ENCODE results near the gene INTS6L. TPM values are rescaled to one million over a fixed set of nuclear protein-coding genes. Genes with fewer than 3 reads are reported as not detected.

Gene INTS6L
- total RNA-seq, 1 donor from 2014 or later: 18.8 TPM

DNA sequence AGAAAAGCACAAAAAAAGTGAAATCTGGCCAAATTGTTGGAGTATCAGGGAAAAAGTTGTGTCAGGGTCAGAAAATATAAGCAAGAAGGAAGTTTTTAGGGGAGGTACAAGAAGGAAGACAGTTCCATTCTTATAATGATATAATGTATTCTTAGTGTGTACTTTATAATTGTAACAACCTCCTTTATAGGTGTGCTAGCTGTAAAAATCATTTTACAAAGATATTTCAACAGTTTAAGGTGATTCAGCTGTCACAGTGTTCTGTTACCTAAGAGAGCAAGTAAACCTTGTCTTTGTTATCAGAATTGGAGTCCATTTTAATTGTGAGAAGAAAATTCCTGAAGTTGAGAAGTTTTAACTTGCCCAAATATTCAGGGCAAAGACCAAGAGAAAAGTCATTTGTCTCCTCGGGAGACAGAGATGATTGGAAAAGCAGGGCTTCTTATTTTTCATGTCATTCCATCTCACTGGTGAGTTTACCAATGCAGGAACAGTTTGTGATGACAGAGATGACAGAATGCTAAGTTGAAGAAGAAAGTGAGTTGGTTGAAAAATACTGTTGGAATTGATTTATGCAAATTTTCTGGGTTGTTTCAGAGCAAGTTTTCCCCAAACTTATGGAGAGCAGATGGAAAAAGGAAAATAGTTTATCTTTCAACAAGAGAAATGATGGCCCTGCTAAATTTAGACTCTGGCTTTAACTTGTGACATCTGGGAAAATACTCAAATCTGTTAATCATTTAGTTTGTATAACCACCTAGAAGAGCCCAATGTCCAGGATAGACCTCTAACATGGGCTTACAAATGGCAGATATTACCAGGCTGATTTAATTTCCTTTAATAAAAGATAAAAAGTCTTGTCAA lies 14.8 kb downstream of the INTS6L start:
- H3K27ac Mint-ChIP-seq (ENCODE audit: unreplicated experiment): no peak overlapping the region
- peaks cover 11% of the 10 kb centered on the region for H3K4me1 Mint-ChIP-seq
- DNase-seq (ENCODE audit: low read depth, low spot score): no peak
- no peaks in the 10 kb centered on the region for H3K36me3 Mint-ChIP-seq (ENCODE audit: low read depth)
- TF ChIP-seq, protein P1, sequence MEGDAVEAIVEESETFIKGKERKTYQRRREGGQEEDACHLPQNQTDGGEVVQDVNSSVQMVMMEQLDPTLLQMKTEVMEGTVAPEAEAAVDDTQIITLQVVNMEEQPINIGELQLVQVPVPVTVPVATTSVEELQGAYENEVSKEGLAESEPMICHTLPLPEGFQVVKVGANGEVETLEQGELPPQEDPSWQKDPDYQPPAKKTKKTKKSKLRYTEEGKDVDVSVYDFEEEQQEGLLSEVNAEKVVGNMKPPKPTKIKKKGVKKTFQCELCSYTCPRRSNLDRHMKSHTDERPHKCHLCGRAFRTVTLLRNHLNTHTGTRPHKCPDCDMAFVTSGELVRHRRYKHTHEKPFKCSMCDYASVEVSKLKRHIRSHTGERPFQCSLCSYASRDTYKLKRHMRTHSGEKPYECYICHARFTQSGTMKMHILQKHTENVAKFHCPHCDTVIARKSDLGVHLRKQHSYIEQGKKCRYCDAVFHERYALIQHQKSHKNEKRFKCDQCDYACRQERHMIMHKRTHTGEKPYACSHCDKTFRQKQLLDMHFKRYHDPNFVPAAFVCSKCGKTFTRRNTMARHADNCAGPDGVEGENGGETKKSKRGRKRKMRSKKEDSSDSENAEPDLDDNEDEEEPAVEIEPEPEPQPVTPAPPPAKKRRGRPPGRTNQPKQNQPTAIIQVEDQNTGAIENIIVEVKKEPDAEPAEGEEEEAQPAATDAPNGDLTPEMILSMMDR (conservative IDR thresholded peaks at IDR 0.05): no peak
- H3K27me3 Mint-ChIP-seq (ENCODE audit: low read depth): no peaks in the 10 kb centered on the region
- no peak overlapping the region for H3K4me3 Mint-ChIP-seq
- H3K9me3 Mint-ChIP-seq: peaks cover 3% of the 10 kb centered on the region

DNA sequence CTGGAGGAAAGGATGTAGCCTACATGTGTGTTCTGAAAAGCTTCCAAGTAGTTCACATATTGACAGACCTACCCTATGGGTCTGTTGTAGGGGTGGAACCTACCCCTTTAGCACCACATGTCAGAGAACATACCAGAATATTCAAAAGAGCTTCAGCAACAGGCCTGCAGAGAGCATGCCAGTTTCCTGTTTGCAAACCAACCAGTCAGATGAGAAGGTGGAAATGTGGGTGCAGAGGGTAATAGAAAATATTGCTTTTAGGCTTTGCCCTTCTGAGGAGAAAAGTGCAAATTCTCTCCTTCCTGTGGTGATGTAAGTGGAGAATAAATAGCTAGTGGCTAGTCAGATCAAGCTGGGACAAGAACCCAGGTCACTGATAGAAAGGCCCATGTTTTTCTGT lies 16.4 kb downstream of the INTS6L start:
- H3K4me3 Mint-ChIP-seq: no peak overlapping the region
- H3K27ac Mint-ChIP-seq (ENCODE audit: unreplicated experiment): no peak overlapping the region
- H3K9me3 Mint-ChIP-seq: peaks cover 3% of the 10 kb centered on the region
- no peak for DNase-seq (ENCODE audit: low read depth, low spot score)
- TF ChIP-seq, protein P1 (conservative IDR thresholded peaks at IDR 0.05): no peak
- no peaks in the 10 kb centered on the region for H3K36me3 Mint-ChIP-seq (ENCODE audit: low read depth)
- peaks cover 2% of the 10 kb centered on the region for H3K4me1 Mint-ChIP-seq
- no peaks in the 10 kb centered on the region for H3K27me3 Mint-ChIP-seq (ENCODE audit: low read depth)

DNA sequence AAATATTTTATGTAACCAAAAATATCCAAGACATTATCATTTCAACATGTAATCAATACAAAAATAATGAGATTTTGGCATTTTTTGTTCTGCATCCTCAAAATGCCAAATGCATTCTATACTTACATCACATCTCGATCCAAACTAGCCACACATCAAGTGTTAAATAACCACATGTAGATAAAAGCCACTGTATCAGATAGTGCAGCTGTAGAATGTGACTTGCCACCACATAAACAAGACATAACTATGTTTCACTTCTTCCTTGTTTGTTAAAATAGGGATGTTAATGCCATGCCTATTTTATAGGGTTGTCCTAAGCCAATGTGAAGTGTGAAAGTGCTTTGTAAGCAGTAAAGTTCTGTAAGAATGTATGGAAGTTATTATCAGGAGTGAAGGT lies 20.9 kb downstream of the INTS6L start:
- DNase-seq (ENCODE audit: low read depth, low spot score): no peak
- peaks cover 3% of the 10 kb centered on the region for H3K9me3 Mint-ChIP-seq
- H3K27me3 Mint-ChIP-seq (ENCODE audit: low read depth): no peaks in the 10 kb centered on the region
- H3K27ac Mint-ChIP-seq (ENCODE audit: unreplicated experiment): no peak overlapping the region
- H3K4me1 Mint-ChIP-seq: peaks cover 5% of the 10 kb centered on the region
- no peak overlapping the region for H3K4me3 Mint-ChIP-seq
- H3K36me3 Mint-ChIP-seq (ENCODE audit: low read depth): peaks cover 5% of the 10 kb centered on the region
- TF ChIP-seq, protein P1 (conservative IDR thresholded peaks at IDR 0.05): no peak

- H3K4me1 Mint-ChIP-seq: peaks cover 10% of the 10 kb centered on the region
- no peak overlapping the region for H3K4me3 Mint-ChIP-seq
- DNase-seq (ENCODE audit: low read depth, low spot score): no peak
- no peaks in the 10 kb centered on the region for H3K27me3 Mint-ChIP-seq (ENCODE audit: low read depth)
- TF ChIP-seq, protein P1 (conservative IDR thresholded peaks at IDR 0.05): no peak
- H3K9me3 Mint-ChIP-seq: peaks cover 3% of the 10 kb centered on the region
- H3K36me3 Mint-ChIP-seq (ENCODE audit: low read depth): peaks cover 8% of the 10 kb centered on the region
- H3K27ac Mint-ChIP-seq (ENCODE audit: unreplicated experiment): no peak overlapping the region
Measured at GRCh38 chrX:135543172-135543571, 22.7 kb downstream of the INTS6L start.

DNA sequence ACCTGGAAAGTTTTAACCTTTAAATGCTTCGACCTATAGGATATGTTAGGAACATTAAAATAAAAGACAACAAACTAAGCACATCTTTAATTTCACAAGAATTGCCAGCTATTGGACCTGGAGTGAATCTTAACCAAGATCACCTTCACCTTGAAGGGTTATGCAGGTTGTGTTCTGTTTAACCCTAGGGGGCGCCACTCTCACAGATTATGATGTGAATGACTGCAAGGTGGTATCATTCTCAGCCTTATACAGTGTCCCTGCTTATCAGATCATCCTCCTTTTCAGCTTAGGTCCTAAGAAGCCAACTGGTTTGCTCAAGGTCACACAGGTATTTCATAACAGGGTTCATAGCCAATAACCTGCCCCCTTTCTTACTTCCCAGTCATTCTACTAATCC lies 23.5 kb downstream of the INTS6L start:
- no peak overlapping the region for H3K4me3 Mint-ChIP-seq
- H3K4me1 Mint-ChIP-seq: peaks cover 10% of the 10 kb centered on the region
- H3K36me3 Mint-ChIP-seq (ENCODE audit: low read depth): peaks cover 8% of the 10 kb centered on the region
- TF ChIP-seq, protein P1 (conservative IDR thresholded peaks at IDR 0.05): peak; percentile 25
- H3K9me3 Mint-ChIP-seq: no peaks in the 10 kb centered on the region
- no peak overlapping the region for H3K27ac Mint-ChIP-seq (ENCODE audit: unreplicated experiment)
- H3K27me3 Mint-ChIP-seq (ENCODE audit: low read depth): no peaks in the 10 kb centered on the region
- no peak for DNase-seq (ENCODE audit: low read depth, low spot score)
